ENCODE measurements around the gene MICOS13.
"Not testable (repeated sequence)": the region's sequence is repeated elsewhere in the genome, so short reads cannot be mapped to it uniquely, and the experiment has no call there.

MICOS13 gene

GRCh38 chr19:5700455-5701092 lies 20.3 kb upstream of the MICOS13 start:
- no peak for ATAC-seq

GRCh38 chr19:5698635-5699422 lies 18.5 kb upstream of the MICOS13 start:
- ATAC-seq, result no peak

GRCh38 chr19:5697890-5698634 lies 17.7 kb upstream of the MICOS13 start:
- no peak for ATAC-seq

GRCh38 chr19:5697022-5697889 lies 16.9 kb upstream of the MICOS13 start:
- no peak for ATAC-seq

- ATAC-seq, result no peak
Measured at GRCh38 chr19:5696196-5697021, 16.1 kb upstream of the MICOS13 start.

- ATAC-seq, result no peak
Measured at GRCh38 chr19:5695649-5696195, 15.4 kb upstream of the MICOS13 start.

- ATAC-seq, result no peak
Measured at GRCh38 chr19:5694956-5695648, 14.8 kb upstream of the MICOS13 start.

- no peak for ATAC-seq
Measured at GRCh38 chr19:5694167-5694955, 14.0 kb upstream of the MICOS13 start.

GRCh38 chr19:5693195-5694166 lies 13.2 kb upstream of the MICOS13 start:
- ATAC-seq, result no peak

- no peak for ATAC-seq
Measured at GRCh38 chr19:5692723-5693194, 12.4 kb upstream of the MICOS13 start.

- no peak for ATAC-seq
Measured at GRCh38 chr19:5691822-5692722, 11.8 kb upstream of the MICOS13 start.

- ATAC-seq, result peak in 1 of 2 donors; percentile 1
Measured at GRCh38 chr19:5690955-5691821, 10.9 kb upstream of the MICOS13 start.

- peak; percentile 58 to 61 for ATAC-seq
Measured at GRCh38 chr19:5690125-5690954, 10.0 kb upstream of the MICOS13 start, which contains the start of gene RPL36. RPL36 (plus strand) TSS chr19:5690295; CDS start chr19:5690508, 213 bp downstream.

- ATAC-seq, result not testable (repeated sequence)
Measured at GRCh38 chr19:5688262-5688881, 8.1 kb upstream of the MICOS13 start.
